HepG2 (cell line): Measurements from ENCODE around the gene NDUFC1. TPM values are rescaled to one million over a fixed set of nuclear protein-coding genes. Genes with fewer than 3 reads are reported as not detected.

Experiments
- ATAC-seq: fragments of 200-7000 bp; cut with Tn5 transposase; 3 replicates; pipeline ENCODE4 v1.9.1; 2020; ENCODE audit warnings: mild to moderate bottlenecking, moderate library complexity
- BruUV-seq: library from RNA; stranded (reverse); fragments of 400-500 nt; replicated peaks from 2 replicates; lab custom pipeline; 2021; lab: Mats Ljungman, UMichigan
- CTCF ChIA-PET: fragments of 300-600 bp; formaldehyde crosslinking; extraction: SDS; loops from one replicate; lab custom pipeline; 2021; ENCODE audit warnings: low total read pairs, inconsistent platforms, low intra/inter-chr PET ratio; lab: Yijun Ruan, JAX
- POLR2A ChIA-PET: fragments of 350-600 bp; sonication (Branson Sonifier 250); formaldehyde crosslinking; loops from one replicate; lab custom pipeline; 2020; ENCODE audit warnings: antibody characterized with exemption, inconsistent platforms; lab: Yijun Ruan, JAX
- DNase-seq: peaks from one replicate; pipeline ENCODE4 v3.0.0-alpha.2; 2015; ENCODE audit warnings: low spot score
- FAIRE-seq: peaks from 3 replicates; lab custom pipeline; 2011; peaks lifted over from hg19 to GRCh38; lab: Jason Lieb, UNC
- H2AFZ ChIP-seq: one replicate; pipeline ENCODE4 v1.6.1; 2011; ENCODE audit warnings: low read length, inconsistent platforms
- H3K27ac ChIP-seq: fragments of 300-600 bp; 3 replicates; pipeline ENCODE4 v1.8.0; 2011; ENCODE audit warnings: mixed run types, mild to moderate bottlenecking, mixed read lengths, low read length, inconsistent platforms; ENCODE audit not compliant: insufficient read depth; ENCODE audit errors: extremely low read length
- H3K27me3 ChIP-seq, 2 experiments: fragments of 200-600 bp in 1 of 2; 2 replicates in 1 of 2; 3 replicates in 1 of 2; pipeline versions ENCODE4 v1.6.0 to v1.8.0; 2011; ENCODE audit warnings: low read length in 2 of 2, mild to moderate bottlenecking in 2 of 2, moderate library complexity in 2 of 2, inconsistent platforms in 1 of 2; ENCODE audit not compliant: insufficient read depth in 2 of 2, control insufficient read depth in 1 of 2
- H3K36me3 ChIP-seq, 2 experiments: fragments of 200-600 bp in 1 of 2; replicated peaks in 1 of 2; 2 replicates in 1 of 2; 3 replicates in 1 of 2; pipeline versions ENCODE4 v1.5.1 to v1.8.0; 2011; ENCODE audit warnings: low read length in 2 of 2, inconsistent platforms in 1 of 2; ENCODE audit not compliant: insufficient read depth in 2 of 2, control insufficient read depth in 1 of 2
- H3K4me1 ChIP-seq: 2 replicates; pipeline ENCODE4 v1.5.1; 2012; ENCODE audit warnings: low read length, inconsistent platforms; ENCODE audit not compliant: insufficient read depth
- H3K4me2 ChIP-seq: 2 replicates; pipeline ENCODE4 v1.6.0; 2011; ENCODE audit warnings: low read depth, low read length, inconsistent platforms
- H3K4me3 ChIP-seq, 3 experiments: fragments of 200-600 bp in 1 of 3; sonication (generic), shearing (Covaris generic) in 1 of 3; replicated peaks in 1 of 3; 2 replicates each; pipeline ENCODE4 v1.5.1; 2011 to 2016; ENCODE audit warnings: low read length in 3 of 3, inconsistent platforms in 2 of 3, low read depth in 2 of 3, mild to moderate bottlenecking in 2 of 3, control low read depth in 1 of 3, mixed read lengths in 1 of 3; ENCODE audit not compliant: insufficient read depth in 1 of 3
- H3K79me2 ChIP-seq: one replicate; pipeline ENCODE4 v1.6.1; 2011; ENCODE audit warnings: low read length, inconsistent platforms; ENCODE audit not compliant: insufficient read depth
- H3K9ac ChIP-seq: 2 replicates; pipeline ENCODE4 v1.6.0; 2011; ENCODE audit warnings: mild to moderate bottlenecking, low read depth, low read length, inconsistent platforms; ENCODE audit not compliant: insufficient read depth
- H3K9me3 ChIP-seq: 2 replicates; pipeline ENCODE4 v1.5.1; 2012; ENCODE audit warnings: mild to moderate bottlenecking, low read length
- H4K20me1 ChIP-seq: 2 replicates; pipeline ENCODE4 v1.6.0; 2011; ENCODE audit warnings: inconsistent platforms, mild to moderate bottlenecking, low read length, moderate library complexity; ENCODE audit not compliant: insufficient read depth
- ARNT ChIP-seq: fragments of 450-650 bp; IDR thresholded peaks from 2 replicates; pipeline ENCODE4 v1.6.1; 2017
- CCAR2 ChIP-seq: fragments of 200-400 bp; formaldehyde crosslinking; optimal IDR thresholded peaks from 2 replicates; pipeline ENCODE3; 2018; ENCODE audit warnings: low read depth, mild to moderate bottlenecking, low read length, moderate library complexity
- CENPBD1 ChIP-seq: sonication (generic); formaldehyde crosslinking; IDR thresholded peaks from 2 replicates; pipeline ENCODE4 v1.8.0; 2022; ENCODE audit warnings: missing genetic modification reagents, low read depth, mild to moderate bottlenecking, borderline replicate concordance
- MAZ ChIP-seq, 2 experiments: sonication (generic) in 1 of 2; formaldehyde crosslinking in 1 of 2; IDR thresholded peaks; 2 replicates each; pipeline versions ENCODE4 v1.5.0 to v1.6.1; 2012 to 2020; ENCODE audit warnings: low read depth in 2 of 2, mild to moderate bottlenecking in 2 of 2, borderline replicate concordance in 1 of 2, improper control_type of control experiment in 1 of 2, low read length in 1 of 2, missing genetic modification reagents in 1 of 2, moderate library complexity in 1 of 2
- NCOA2 ChIP-seq: sonication (generic); formaldehyde crosslinking; IDR thresholded peaks from 2 replicates; pipeline ENCODE4 v1.8.0; 2022; ENCODE audit warnings: inconsistent platforms
- SP1 ChIP-seq, 2 experiments: fragments of 450-650 bp in 1 of 2; sonication (generic) in 1 of 2; formaldehyde crosslinking in 1 of 2; IDR thresholded peaks; 2 replicates each; pipeline versions ENCODE4 v1.4.0 to v1.6.1; 2016 to 2020; ENCODE audit warnings: missing genetic modification reagents in 1 of 2
- ZNF30 ChIP-seq: sonication (generic); formaldehyde crosslinking; IDR thresholded peaks from 2 replicates; pipeline ENCODE4 v1.5.0; 2020; ENCODE audit warnings: mild to moderate bottlenecking, missing genetic modification reagents
- ZNF605 ChIP-seq: sonication (generic); formaldehyde crosslinking; IDR thresholded peaks from 2 replicates; pipeline ENCODE4 v1.8.0; 2022; ENCODE audit warnings: mild to moderate bottlenecking, missing genetic modification reagents
- ZSCAN31 ChIP-seq: sonication (generic); formaldehyde crosslinking; IDR thresholded peaks from 2 replicates; pipeline ENCODE4 v1.5.0; 2020; ENCODE audit warnings: low read depth, mild to moderate bottlenecking, missing genetic modification reagents
- WGBS: methylation state at CpG from one replicate; pipeline ENCODE4 v1.1.6; 2017; ENCODE audit warnings: low lambda C conversion rate; 5-methylcytosine and 5-hydroxymethylcytosine counted together
- in situ Hi-C: cut with HindIII; loops from 2 replicates; pipeline ENCODE4 v1.10.0; 2017; ENCODE audit warnings: low pct_unique_long_range_greater_than_20kb; ENCODE audit not compliant: extremely low pct_ligation_motif_present
- intact Hi-C: fragments of 100-400 bp; cut with micrococcal nuclease; formaldehyde crosslinking; loops from one replicate; pipeline ENCODE4 v1.10.0; 2022; ENCODE audit not compliant: unreplicated experiment
- polyA plus RNA-seq, 8 experiments: library from polyadenylated mRNA; depleted of rRNA in 3 of 8; stranded (reverse) in 7 of 8; unstranded in 1 of 8; fragments of >200 nt; fragmentation: Illumina TruSeq in 4 of 8; extraction: Trizol in 4 of 8; gene quantifications; 2 replicates each; pipeline versions ENCODE4 v1.2.1 to v1.2.3, GENCODE V29; 2011 to 2016; ENCODE audit warnings: low read depth in 4 of 8, missing spikeins in 1 of 8, mixed read lengths in 1 of 8; ENCODE audit not compliant: insufficient read depth in 1 of 8
- total RNA-seq, 5 experiments: library from RNA; depleted of rRNA; stranded (reverse); fragments of >200 nt; fragmentation: Illumina TruSeq; extraction: Trizol; gene quantifications; 2 replicates each; pipeline ENCODE4 v1.2.3, GENCODE V29; 2016; ENCODE audit warnings: low read depth in 1 of 5
- TF ChIP-seq, protein P1 (sequence below): sonication (generic); formaldehyde crosslinking; IDR thresholded peaks from 2 replicates; pipeline ENCODE4 v1.4.0; 2020; ENCODE audit warnings: mild to moderate bottlenecking, missing genetic modification reagents

Gene NDUFC1
- total and polyA plus RNA-seq, 2 of the 13 experiments (the other 11 are each of a cell fraction or from before 2014, with no cell fraction given): 43.4 to 96.4 TPM

DNA sequence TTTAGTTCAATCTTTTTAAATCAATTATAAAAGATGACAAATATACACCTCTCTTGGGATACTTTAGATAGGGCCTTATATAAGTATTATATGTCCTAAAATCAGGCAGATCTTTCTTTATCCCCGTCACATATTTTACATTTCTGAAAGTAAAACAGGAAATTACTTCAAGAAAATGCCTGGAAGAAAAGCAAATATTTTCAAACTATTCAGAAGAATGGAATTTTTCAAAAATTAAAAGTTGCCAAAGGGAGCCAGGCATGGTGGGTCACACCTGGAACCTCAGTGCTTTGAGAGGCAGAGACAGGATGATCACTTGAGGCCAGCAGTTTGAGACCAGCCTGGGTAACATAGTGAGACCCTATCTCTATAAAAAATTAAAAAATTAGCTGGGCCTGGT is 56.7 kb downstream of the NDUFC1 start:
- ChIA-PET CTCF (no interaction called here), POLR2A (no interaction called here)
- Histone ChIP-seq H3K79me2 (no peaks in the 10 kb centered on the region), H3K36me3 (no peaks in the 10 kb centered on the region), H3K4me2 (no peak overlapping the region), H3K27ac (no peak overlapping the region), H3K4me3 (no peak overlapping the region), H3K4me1 (peaks cover 56% of the 10 kb centered on the region), H4K20me1 (no peaks in the 10 kb centered on the region), H3K27me3 (no peaks in the 10 kb centered on the region; a peak in 1 of 5 replicates), H3K9ac (no peak overlapping the region), H3K9me3 (no peaks in the 10 kb centered on the region), H2AFZ (no peak overlapping the region)
- 33% methylated on average over 1 of the region's 1 CpG for WGBS
- no peak for TF ChIP-seq ZNF30 (CRISPR knock-in tag)
- TF ChIP-seq ZNF605 (CRISPR knock-in tag): no peak
- TF ChIP-seq CENPBD1 (CRISPR knock-in tag): no peak
- TF ChIP-seq ARNT: no peak
- TF ChIP-seq CCAR2: no peak
- TF ChIP-seq, protein P1, sequence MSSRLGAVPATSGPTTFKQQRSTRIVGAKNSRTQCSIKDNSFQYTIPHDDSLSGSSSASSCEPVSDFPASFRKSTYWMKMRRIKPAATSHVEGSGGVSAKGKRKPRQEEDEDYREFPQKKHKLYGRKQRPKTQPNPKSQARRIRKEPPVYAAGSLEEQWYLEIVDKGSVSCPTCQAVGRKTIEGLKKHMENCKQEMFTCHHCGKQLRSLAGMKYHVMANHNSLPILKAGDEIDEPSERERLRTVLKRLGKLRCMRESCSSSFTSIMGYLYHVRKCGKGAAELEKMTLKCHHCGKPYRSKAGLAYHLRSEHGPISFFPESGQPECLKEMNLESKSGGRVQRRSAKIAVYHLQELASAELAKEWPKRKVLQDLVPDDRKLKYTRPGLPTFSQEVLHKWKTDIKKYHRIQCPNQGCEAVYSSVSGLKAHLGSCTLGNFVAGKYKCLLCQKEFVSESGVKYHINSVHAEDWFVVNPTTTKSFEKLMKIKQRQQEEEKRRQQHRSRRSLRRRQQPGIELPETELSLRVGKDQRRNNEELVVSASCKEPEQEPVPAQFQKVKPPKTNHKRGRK: no peak
- no peak for TF ChIP-seq MAZ (IDR thresholded peaks at IDR 0.05; ENCODE audit: borderline replicate concordance, low read depth, low read length)
- no peak for TF ChIP-seq MAZ (CRISPR knock-in tag; IDR thresholded peaks at IDR 0.05; ENCODE audit: low read depth)
- no peak for TF ChIP-seq ZSCAN31 (CRISPR knock-in tag)
- TF ChIP-seq SP1 (IDR thresholded peaks at IDR 0.05): no peak
- no peak for TF ChIP-seq SP1 (CRISPR knock-in tag; IDR thresholded peaks at IDR 0.05)
- no peak for TF ChIP-seq NCOA2
- intact Hi-C loops: no loop called here
- DNase-seq: no peak
- FAIRE-seq: no peak
- no peak for ATAC-seq
- BruUV-seq: no TSS peak
- in situ Hi-C loops: no loop called here
